Measurements from ENCODE around the gene ING3. TPM values are rescaled to one million over a fixed set of nuclear protein-coding genes. Genes with fewer than 3 reads are reported as not detected.

The ING3 gene
- polyA plus RNA-seq, 1 of the 3 experiments (the other 2 are of a cell fraction), result 8.3 TPM

DNA sequence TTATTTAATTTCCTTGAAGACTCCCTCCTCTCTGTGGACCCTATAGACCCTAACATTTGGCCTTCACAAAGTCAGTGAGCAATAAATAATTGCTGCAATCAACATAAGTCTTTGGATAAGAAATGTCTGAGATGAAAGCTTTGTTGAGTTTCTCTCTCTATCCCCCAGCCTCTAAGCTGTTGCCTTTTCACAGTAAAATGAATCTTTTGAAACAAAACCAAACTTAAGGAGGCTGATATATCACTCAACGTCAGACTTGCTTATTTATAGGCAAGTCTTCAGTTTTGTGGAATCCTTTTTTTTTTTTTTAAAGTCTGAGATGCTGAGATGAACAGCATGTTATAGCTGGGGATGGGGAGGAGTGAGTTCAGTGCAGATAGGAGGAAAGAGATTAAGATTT, 47.9 kb downstream of the ING3 start:
- Histone ChIP-seq H3K27me3 (ENCODE audit: insufficient read depth) (no peaks in the 10 kb centered on the region), H3K4me3 (ENCODE audit: low read depth in 2 of 2, low read length in 1 of 2) (no peak overlapping the region), H3K79me2 (ENCODE audit: insufficient read depth) (peaks cover 6% of the 10 kb centered on the region; the same call in 1 of the 2 replicates), H3K4me2 (no peak overlapping the region), H4K20me1 (ENCODE audit: insufficient read depth) (no peaks in the 10 kb centered on the region), H3F3A (replicated peaks; ENCODE audit: insufficient read depth) (peaks cover 31% of the 10 kb centered on the region), H3K4me1 (ENCODE audit: control insufficient read depth in 1 of 2, insufficient read depth in 2 of 2, low read depth in 1 of 2, low read length in 1 of 2) (peaks cover 8 to 41% of the 10 kb centered on the region in 2 experiments; a peak in 3 of 4 replicates), H3K36me3 (replicated peaks in 1 of 2; ENCODE audit: control insufficient read depth in 1 of 2, insufficient read depth in 2 of 2, low read length in 1 of 2) (no peaks in the 10 kb centered on the region), H3K9me2 (no peaks in the 10 kb centered on the region), H2AFZ (ENCODE audit: low read depth) (0 out of 2 replicates have a peak overlapping the region, but pooled peaks have one; percentile 19), H3K27ac (ENCODE audit: low read depth in 2 of 2, low read length in 1 of 2) (no peak overlapping the region), H3K9me3 (no peaks in the 10 kb centered on the region), H3K9ac (no peak overlapping the region)
- no peak for DNase-seq
- POLR2A ChIA-PET, result interaction anchor here (0.6 to 0.7 kb wide), 2 partner anchors 48 to 92 kb away, joined by 3 read pairs; partner anchors contain the start of gene ING3
- 78% methylated on average over 1 of the region's 1 CpG for WGBS (ENCODE audit: low lambda C conversion rate)
- no peak for TF ChIP-seq GABPA (IDR thresholded peaks at IDR 0.05; ENCODE audit: low read depth)
- TF ChIP-seq RCOR1 (IDR thresholded peaks at IDR 0.05; ENCODE audit: low read length), result no peak
- no peak for TF ChIP-seq MEF2A (IDR thresholded peaks at IDR 0.05; ENCODE audit: borderline replicate concordance, low read depth)
- TF ChIP-seq SMC3 (IDR thresholded peaks at IDR 0.05; ENCODE audit: low read depth, low read length), result no peak
- TF ChIP-seq NRF1 (IDR thresholded peaks at IDR 0.05; ENCODE audit: low read depth, low read length), result no peak
- no peak for TF ChIP-seq TEAD4 (IDR thresholded peaks at IDR 0.05; ENCODE audit: borderline replicate concordance, insufficient read depth)
- TF ChIP-seq TAF1 (IDR thresholded peaks at IDR 0.05; ENCODE audit: borderline replicate concordance, low read depth, low read length), result no peak
- no peak for TF ChIP-seq FOSL2 (IDR thresholded peaks at IDR 0.05; ENCODE audit: borderline replicate concordance, low read depth)
- no peak for TF ChIP-seq EZH2phosphoT487 (IDR thresholded peaks at IDR 0.05; ENCODE audit: borderline replicate concordance, low read depth)
- CTCF ChIA-PET, result interaction anchor here (1.1 to 8.0 kb wide), 6 partner anchors 10 to 192 kb away, joined by 3 to 73 read pairs (median 4); partner anchors contain the start of gene CPED1

DNA sequence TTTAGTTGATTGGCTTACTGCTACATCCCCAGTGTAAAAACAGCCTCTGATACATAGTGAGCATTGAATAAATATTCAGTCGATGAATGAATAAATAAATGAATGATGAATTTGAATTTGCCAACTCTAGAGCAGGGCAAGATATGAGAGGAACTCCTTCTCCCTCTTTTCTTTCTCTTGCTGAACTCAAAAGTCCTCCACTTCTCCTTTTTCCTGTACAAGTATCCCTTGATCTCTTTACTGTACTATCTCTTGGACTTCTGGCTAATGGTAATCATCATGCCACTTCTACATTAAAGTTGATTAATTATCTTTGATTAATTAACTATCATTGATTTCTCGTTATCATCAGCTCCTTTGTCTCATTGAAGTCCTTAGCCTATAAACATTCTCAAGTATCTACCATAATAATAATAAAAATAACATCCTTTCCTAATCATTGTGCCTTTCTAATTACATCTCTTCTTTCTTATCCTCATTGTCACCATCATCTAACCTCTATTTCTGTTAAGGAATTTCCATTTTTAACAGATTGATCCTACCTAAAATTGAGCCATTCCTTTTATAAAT, 48.5 kb downstream of the ING3 start:
- Histone ChIP-seq H2AFZ (ENCODE audit: low read depth) (peak overlapping the region; percentile 56), H3K9ac (peak overlapping the region; percentile 22; the same call in 1 of the 2 replicates)
- POLR2A ChIA-PET, result interaction anchor here (0.7 kb wide), 1 partner anchor 92 kb away, joined by 3 read pairs; no protein-coding TSS in a partner anchor

More for the DNA sequence above, 48.5 kb downstream of the ING3 start:
- no peak for TF ChIP-seq RAD21 (IDR thresholded peaks at IDR 0.05; ENCODE audit: low read length)
- no peak for TF ChIP-seq FOXJ3 (CRISPR knock-in tag; IDR thresholded peaks at IDR 0.05)
- TF ChIP-seq RXRA (IDR thresholded peaks at IDR 0.05; ENCODE audit: borderline replicate concordance, low read depth), result no peak
- TF ChIP-seq, protein P1, sequence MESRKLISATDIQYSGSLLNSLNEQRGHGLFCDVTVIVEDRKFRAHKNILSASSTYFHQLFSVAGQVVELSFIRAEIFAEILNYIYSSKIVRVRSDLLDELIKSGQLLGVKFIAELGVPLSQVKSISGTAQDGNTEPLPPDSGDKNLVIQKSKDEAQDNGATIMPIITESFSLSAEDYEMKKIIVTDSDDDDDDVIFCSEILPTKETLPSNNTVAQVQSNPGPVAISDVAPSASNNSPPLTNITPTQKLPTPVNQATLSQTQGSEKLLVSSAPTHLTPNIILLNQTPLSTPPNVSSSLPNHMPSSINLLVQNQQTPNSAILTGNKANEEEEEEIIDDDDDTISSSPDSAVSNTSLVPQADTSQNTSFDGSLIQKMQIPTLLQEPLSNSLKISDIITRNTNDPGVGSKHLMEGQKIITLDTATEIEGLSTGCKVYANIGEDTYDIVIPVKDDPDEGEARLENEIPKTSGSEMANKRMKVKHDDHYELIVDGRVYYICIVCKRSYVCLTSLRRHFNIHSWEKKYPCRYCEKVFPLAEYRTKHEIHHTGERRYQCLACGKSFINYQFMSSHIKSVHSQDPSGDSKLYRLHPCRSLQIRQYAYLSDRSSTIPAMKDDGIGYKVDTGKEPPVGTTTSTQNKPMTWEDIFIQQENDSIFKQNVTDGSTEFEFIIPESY (IDR thresholded peaks at IDR 0.05; ENCODE audit: borderline replicate concordance, low read depth), result no peak
- no peak for TF ChIP-seq MXI1 (IDR thresholded peaks at IDR 0.05; ENCODE audit: low read depth, low read length)
- no peak for TF ChIP-seq YY1 (IDR thresholded peaks at IDR 0.05; ENCODE audit: low read depth)
- TF ChIP-seq, protein P2, sequence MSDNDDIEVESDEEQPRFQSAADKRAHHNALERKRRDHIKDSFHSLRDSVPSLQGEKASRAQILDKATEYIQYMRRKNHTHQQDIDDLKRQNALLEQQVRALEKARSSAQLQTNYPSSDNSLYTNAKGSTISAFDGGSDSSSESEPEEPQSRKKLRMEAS (IDR thresholded peaks at IDR 0.05; ENCODE audit: low read depth), result no peak
- TF ChIP-seq RCOR1 (IDR thresholded peaks at IDR 0.05; ENCODE audit: low read length), result no peak
- no peak for TF ChIP-seq GABPA (IDR thresholded peaks at IDR 0.05; ENCODE audit: low read depth)
- TF ChIP-seq SIN3A (IDR thresholded peaks at IDR 0.05; ENCODE audit: borderline replicate concordance, low read depth, low read length), result no peak
- 65% methylated on average over 2 of the region's 2 CpGs for WGBS (ENCODE audit: low lambda C conversion rate)
- Histone ChIP-seq H3F3A (replicated peaks; ENCODE audit: insufficient read depth) (peaks cover 31% of the 10 kb centered on the region), H3K9me2 (no peaks in the 10 kb centered on the region), H3K4me1 (ENCODE audit: control insufficient read depth in 1 of 2, insufficient read depth in 2 of 2, low read depth in 1 of 2, low read length in 1 of 2) (peaks cover 4 to 36% of the 10 kb centered on the region in 2 experiments; a peak in 3 of 4 replicates), H4K20me1 (ENCODE audit: insufficient read depth) (no peaks in the 10 kb centered on the region), H3K4me2 (peak overlapping the region; percentile 58; the same call in 1 of the 2 replicates), H3K9me3 (no peaks in the 10 kb centered on the region), H3K4me3 (ENCODE audit: low read depth in 2 of 2, low read length in 1 of 2) (no peak overlapping the region), H3K27ac (ENCODE audit: low read depth in 2 of 2, low read length in 1 of 2) (no peak overlapping the region), H3K36me3 (replicated peaks in 1 of 2; ENCODE audit: control insufficient read depth in 1 of 2, insufficient read depth in 2 of 2, low read length in 1 of 2) (no peaks in the 10 kb centered on the region), H3K79me2 (ENCODE audit: insufficient read depth) (peaks cover 5% of the 10 kb centered on the region; the same call in 1 of the 2 replicates), H3K27me3 (ENCODE audit: insufficient read depth) (no peaks in the 10 kb centered on the region)
- DNase-seq, result no peak
- CTCF ChIA-PET, result interaction anchor here (0.9 to 8.0 kb wide), 7 partner anchors 10 to 193 kb away, joined by 3 to 73 read pairs (median 4); partner anchors contain the start of gene CPED1

All from SK-N-SH (cell line).